Neural progenitor cell (in vitro differentiated cells): ENCODE measurements around the gene DPRX.

Source experiments
- EZH2phosphoT487 ChIP-seq: fragments of 200-600 bp; sonication (generic); IDR thresholded peaks from 2 replicates; pipeline ENCODE4 v1.6.1; 2017; ENCODE audit warnings: antibody characterized with exemption
- TF ChIP-seq, protein P1 (sequence below): fragments of 200-600 bp; sonication (generic); IDR thresholded peaks from 2 replicates; pipeline ENCODE4 v1.5.1; 2017; ENCODE audit warnings: antibody characterized with exemption, mild to moderate bottlenecking

DNA sequence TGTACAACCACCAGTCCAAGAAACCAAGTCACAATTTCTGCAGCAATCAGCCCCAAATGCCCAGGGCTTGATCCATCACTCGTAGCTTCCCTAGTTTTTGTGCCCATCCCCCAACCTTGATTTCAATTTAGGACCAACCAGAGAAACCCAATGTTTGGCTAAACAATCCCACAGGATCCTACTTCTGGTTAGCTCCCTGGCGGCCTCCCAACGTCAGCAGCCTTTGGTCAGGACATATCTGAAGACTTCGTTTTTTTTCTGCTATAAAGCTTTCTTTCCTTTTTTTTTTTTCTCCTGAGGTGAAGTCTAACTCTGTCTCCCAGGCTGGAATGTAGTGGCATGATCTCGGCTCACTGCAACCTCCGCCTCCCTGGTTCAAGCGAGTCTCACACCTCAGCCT lies 7.7 kb downstream of the DPRX start:
- TF ChIP-seq, protein P1, sequence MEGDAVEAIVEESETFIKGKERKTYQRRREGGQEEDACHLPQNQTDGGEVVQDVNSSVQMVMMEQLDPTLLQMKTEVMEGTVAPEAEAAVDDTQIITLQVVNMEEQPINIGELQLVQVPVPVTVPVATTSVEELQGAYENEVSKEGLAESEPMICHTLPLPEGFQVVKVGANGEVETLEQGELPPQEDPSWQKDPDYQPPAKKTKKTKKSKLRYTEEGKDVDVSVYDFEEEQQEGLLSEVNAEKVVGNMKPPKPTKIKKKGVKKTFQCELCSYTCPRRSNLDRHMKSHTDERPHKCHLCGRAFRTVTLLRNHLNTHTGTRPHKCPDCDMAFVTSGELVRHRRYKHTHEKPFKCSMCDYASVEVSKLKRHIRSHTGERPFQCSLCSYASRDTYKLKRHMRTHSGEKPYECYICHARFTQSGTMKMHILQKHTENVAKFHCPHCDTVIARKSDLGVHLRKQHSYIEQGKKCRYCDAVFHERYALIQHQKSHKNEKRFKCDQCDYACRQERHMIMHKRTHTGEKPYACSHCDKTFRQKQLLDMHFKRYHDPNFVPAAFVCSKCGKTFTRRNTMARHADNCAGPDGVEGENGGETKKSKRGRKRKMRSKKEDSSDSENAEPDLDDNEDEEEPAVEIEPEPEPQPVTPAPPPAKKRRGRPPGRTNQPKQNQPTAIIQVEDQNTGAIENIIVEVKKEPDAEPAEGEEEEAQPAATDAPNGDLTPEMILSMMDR = no peak
- no peak for TF ChIP-seq EZH2phosphoT487
